Neural cell (in vitro differentiated cells): Measurements from ENCODE around the gene ARL15. TPM values are rescaled to one million over a fixed set of nuclear protein-coding genes. Genes with fewer than 3 reads are reported as not detected.
"Not testable (repeated sequence)": the region's sequence is repeated elsewhere in the genome, so short reads cannot be mapped to it uniquely, and the experiment has no call there.

Source experiments
- H2AFZ ChIP-seq: fragments of 200-600, 300-800 bp; sonication (generic), shearing (Covaris generic); 2 replicates; pipeline ENCODE4 v1.6.0; 2014; ENCODE audit warnings: low read depth, mild to moderate bottlenecking, antibody characterized with exemption, low read length, moderate library complexity
- H3F3A ChIP-seq: fragments of 200-600 bp; shearing (Covaris generic); 2 replicates; pipeline ENCODE4 v1.6.1; 2016; ENCODE audit warnings: mild to moderate bottlenecking, moderate library complexity, mixed read lengths, antibody characterized with exemption, low read length; ENCODE audit not compliant: insufficient read depth, poor library complexity, severe bottlenecking
- H3K27ac ChIP-seq: fragments of 200-600, 300-800 bp; sonication (generic), shearing (Covaris generic); 2 replicates; pipeline ENCODE4 v1.5.1; 2014; ENCODE audit warnings: mild to moderate bottlenecking, low read length, moderate library complexity
- H3K27me3 ChIP-seq: fragments of 300-800, 200-600 bp; sonication (generic), shearing (Covaris generic); 2 replicates; pipeline ENCODE4 v1.6.0; 2014; ENCODE audit warnings: mild to moderate bottlenecking, low read depth, low read length, moderate library complexity; ENCODE audit not compliant: insufficient read depth
- H3K36me3 ChIP-seq: fragments of 300-800, 200-600 bp; sonication (generic), shearing (Covaris generic); 2 replicates; pipeline ENCODE4 v1.5.1; 2014; ENCODE audit warnings: mild to moderate bottlenecking, antibody characterized with exemption, low read length, moderate library complexity; ENCODE audit not compliant: insufficient read depth
- H3K4me2 ChIP-seq: fragments of 300-800, 200-600 bp; sonication (generic), shearing (Covaris generic); 2 replicates; pipeline ENCODE4 v1.6.0; 2014; ENCODE audit warnings: mild to moderate bottlenecking, low read length
- H3K4me3 ChIP-seq: fragments of 300-800, 200-600 bp; sonication (generic), shearing (Covaris generic); 2 replicates; pipeline ENCODE4 v1.5.1; 2014; ENCODE audit warnings: mild to moderate bottlenecking, low read length, moderate library complexity
- H3K79me2 ChIP-seq: fragments of 200-600 bp; shearing (Covaris generic); replicated peaks from 2 replicates; pipeline ENCODE4 v1.6.0; 2014; ENCODE audit warnings: mild to moderate bottlenecking, low read length, moderate library complexity; ENCODE audit not compliant: insufficient read depth
- H3K9ac ChIP-seq: fragments of 300-800, 200-600 bp; sonication (generic), shearing (Covaris generic); 2 replicates; pipeline ENCODE4 v1.6.1; 2016; ENCODE audit warnings: mild to moderate bottlenecking, low read length, mixed read lengths
- H3K9me2 ChIP-seq: fragments of 200-600 bp; shearing (Covaris generic); 2 replicates; pipeline ENCODE4 v1.6.1; 2016; ENCODE audit warnings: mild to moderate bottlenecking, low read length, mixed read lengths; ENCODE audit not compliant: insufficient read depth
- H3K9me3 ChIP-seq: fragments of 200-600, 300-800 bp; sonication (generic), shearing (Covaris generic); 2 replicates; pipeline ENCODE4 v1.6.1; 2016; ENCODE audit warnings: mild to moderate bottlenecking, mixed run types, low read length, moderate library complexity, mixed read lengths
- H4K20me1 ChIP-seq: fragments of 200-600 bp; shearing (Covaris generic); 2 replicates; pipeline ENCODE4 v1.6.1; 2016; ENCODE audit warnings: mild to moderate bottlenecking, mixed run types; ENCODE audit not compliant: insufficient read depth
- EP300 ChIP-seq: fragments of 450-650 bp; conservative IDR thresholded peaks from 2 replicates; pipeline ENCODE4 v1.6.1; 2014; ENCODE audit warnings: antibody characterized with exemption, mild to moderate bottlenecking, moderate library complexity; ENCODE audit not compliant: poor library complexity, severe bottlenecking
- EZH2 ChIP-seq: fragments of 200-600, 300-800 bp; shearing (Covaris generic), sonication (generic); IDR thresholded peaks from 2 replicates; pipeline ENCODE4 v1.6.1; 2014; ENCODE audit warnings: antibody characterized with exemption, low read length, borderline replicate concordance, mild to moderate bottlenecking; ENCODE audit not compliant: insufficient read depth, poor library complexity, severe bottlenecking
- MXI1 ChIP-seq: fragments of 450-650 bp; conservative IDR thresholded peaks from 2 replicates; pipeline ENCODE4 v1.6.1; 2014; ENCODE audit warnings: antibody characterized with exemption, mild to moderate bottlenecking; ENCODE audit not compliant: poor library complexity, severe bottlenecking
- POLR2AphosphoS5 ChIP-seq: IDR thresholded peaks from 2 replicates; pipeline ENCODE4 v1.6.1; 2012
- RAD21 ChIP-seq: fragments of 450-650 bp; conservative IDR thresholded peaks from 2 replicates; pipeline ENCODE4 v1.6.1; 2014; ENCODE audit warnings: antibody characterized with exemption, mild to moderate bottlenecking, moderate library complexity
- SMC3 ChIP-seq: fragments of 450-650 bp; conservative IDR thresholded peaks from 2 replicates; pipeline ENCODE4 v1.6.1; 2014; ENCODE audit warnings: antibody characterized with exemption, mild to moderate bottlenecking, moderate library complexity; ENCODE audit not compliant: poor library complexity
- TAF1 ChIP-seq: IDR thresholded peaks from 2 replicates; pipeline ENCODE4 v1.6.1; 2012; ENCODE audit warnings: low read depth
- polyA plus RNA-seq: library from polyadenylated mRNA; depleted of rRNA; stranded (reverse); fragments of >200 nt; gene quantifications from 2 replicates; pipeline ENCODE4 v1.2.3, GENCODE V29; 2014
- TF ChIP-seq, protein P1 (sequence below): IDR thresholded peaks from 2 replicates; pipeline ENCODE4 v1.6.1; 2012; ENCODE audit warnings: borderline replicate concordance
- TF ChIP-seq, protein P2 (sequence below): fragments of 450-650 bp; IDR thresholded peaks from 2 replicates; pipeline ENCODE4 v1.5.1; 2014; ENCODE audit warnings: antibody characterized with exemption, mild to moderate bottlenecking, moderate library complexity; ENCODE audit not compliant: poor library complexity, severe bottlenecking

The ARL15 gene
- polyA plus RNA-seq, 1 donor from 2014 or later, result 51.9 TPM

DNA sequence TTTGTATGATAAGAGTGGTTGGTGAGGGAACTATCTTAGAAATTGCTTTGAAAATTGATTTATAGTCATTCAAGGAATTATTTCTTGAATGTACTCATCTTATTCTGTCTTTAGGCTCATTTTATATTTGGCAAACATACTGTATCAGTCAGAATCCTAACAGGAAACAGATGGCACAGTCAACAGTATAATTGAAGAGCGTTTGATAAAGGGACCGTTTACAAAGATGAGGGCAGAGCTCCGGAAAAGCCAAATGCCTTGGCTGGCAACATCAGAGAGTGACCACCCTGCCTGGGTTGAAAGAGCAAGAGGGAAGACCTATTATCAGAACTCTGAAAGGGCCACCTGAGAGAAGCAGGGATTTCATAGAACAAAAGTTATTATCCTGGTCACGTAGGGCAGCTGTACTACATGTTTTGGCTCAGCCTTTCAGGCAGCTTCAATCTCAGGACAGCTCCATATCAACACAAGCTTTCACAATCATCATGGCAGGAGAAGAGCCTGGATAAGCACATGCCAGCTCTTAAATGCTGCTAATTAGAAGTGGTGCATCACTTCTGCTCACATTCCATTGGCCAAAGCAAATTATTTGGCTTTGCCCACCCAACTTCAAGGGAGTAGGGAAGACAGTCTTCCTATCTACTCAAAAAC lies 47.2 kb upstream of the ARL15 start:
- no peak overlapping the region for H2AFZ ChIP-seq
- H3K36me3 ChIP-seq, result no peaks in the 10 kb centered on the region
- H3K79me2 ChIP-seq, result no peaks in the 10 kb centered on the region
- H3F3A ChIP-seq, result no peaks in the 10 kb centered on the region
- peaks cover 5% of the 10 kb centered on the region for H3K9me3 ChIP-seq
- no peaks in the 10 kb centered on the region for H3K9me2 ChIP-seq
- no peaks in the 10 kb centered on the region for H4K20me1 ChIP-seq
- H3K27me3 ChIP-seq, result no peaks in the 10 kb centered on the region
- no peak overlapping the region for H3K4me2 ChIP-seq
- TF ChIP-seq SMC3 (no peak), EZH2 (no peak), TAF1 (no peak)
- no peak overlapping the region for H3K9ac ChIP-seq
- H3K27ac ChIP-seq, result no peak overlapping the region
- no peak overlapping the region for H3K4me3 ChIP-seq

DNA sequence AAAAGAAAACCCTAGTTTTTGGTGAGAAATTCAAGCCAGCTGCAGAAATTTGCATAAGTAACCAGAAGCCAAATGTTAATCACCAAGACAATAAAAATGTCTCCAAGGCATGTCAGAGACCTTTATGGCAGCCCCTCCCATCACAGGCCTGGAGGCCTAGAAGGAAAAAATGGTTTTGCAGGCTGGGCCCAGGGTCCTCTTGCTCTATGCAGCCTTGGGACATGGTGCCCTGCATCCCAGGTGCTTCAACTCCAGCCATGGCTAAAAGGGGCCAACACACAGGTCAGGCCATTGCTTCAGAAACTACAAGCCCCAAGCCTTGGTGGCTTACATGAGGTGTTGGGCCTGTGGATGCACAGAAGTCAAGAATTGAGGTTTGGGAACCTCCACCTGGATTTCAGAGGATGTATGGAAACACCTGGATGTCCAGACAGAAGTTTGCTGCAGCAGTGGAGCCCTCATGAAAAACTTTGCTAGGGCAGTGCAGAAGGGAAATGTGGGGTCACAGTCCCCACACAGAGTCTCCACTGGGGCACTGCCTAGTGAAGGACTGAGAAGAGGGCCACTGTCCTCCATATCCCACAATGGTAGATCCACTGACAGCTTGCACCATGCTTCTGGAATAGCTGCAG lies 43.7 kb upstream of the ARL15 start:
- H3K4me3 ChIP-seq, H3K9me2 ChIP-seq, H3K27me3 ChIP-seq, H3K27ac ChIP-seq, H3K4me2 ChIP-seq, H2AFZ ChIP-seq, H4K20me1 ChIP-seq, H3F3A ChIP-seq, H3K9me3 ChIP-seq, H3K9ac ChIP-seq, H3K36me3 ChIP-seq, H3K79me2 ChIP-seq: not testable (repeated sequence)

DNA sequence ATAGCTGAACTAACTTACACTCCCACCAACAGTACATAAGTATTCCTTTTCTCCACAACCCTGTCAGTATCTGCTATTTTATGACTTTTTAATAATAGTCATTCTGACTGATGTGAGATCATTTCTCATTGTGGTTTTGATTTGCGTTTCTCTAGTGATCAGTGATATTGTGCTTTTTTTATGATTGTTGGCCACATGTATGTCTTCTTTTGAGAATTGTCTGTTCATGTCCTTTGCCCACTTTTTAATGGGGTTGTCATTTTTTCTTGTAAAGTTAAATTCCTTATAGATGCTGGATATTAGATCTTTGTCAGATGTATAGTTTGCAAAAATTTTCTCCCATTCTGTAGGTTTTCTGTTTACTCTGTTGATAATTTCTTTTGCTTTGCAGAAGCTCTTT lies 42.2 kb upstream of the ARL15 start:
- H3K27ac ChIP-seq, H3K9me2 ChIP-seq, H3K4me2 ChIP-seq, H3K9ac ChIP-seq, H3K36me3 ChIP-seq, H3K27me3 ChIP-seq, H2AFZ ChIP-seq, H3F3A ChIP-seq, H3K79me2 ChIP-seq, H3K9me3 ChIP-seq, H4K20me1 ChIP-seq, H3K4me3 ChIP-seq: not testable (repeated sequence)

DNA sequence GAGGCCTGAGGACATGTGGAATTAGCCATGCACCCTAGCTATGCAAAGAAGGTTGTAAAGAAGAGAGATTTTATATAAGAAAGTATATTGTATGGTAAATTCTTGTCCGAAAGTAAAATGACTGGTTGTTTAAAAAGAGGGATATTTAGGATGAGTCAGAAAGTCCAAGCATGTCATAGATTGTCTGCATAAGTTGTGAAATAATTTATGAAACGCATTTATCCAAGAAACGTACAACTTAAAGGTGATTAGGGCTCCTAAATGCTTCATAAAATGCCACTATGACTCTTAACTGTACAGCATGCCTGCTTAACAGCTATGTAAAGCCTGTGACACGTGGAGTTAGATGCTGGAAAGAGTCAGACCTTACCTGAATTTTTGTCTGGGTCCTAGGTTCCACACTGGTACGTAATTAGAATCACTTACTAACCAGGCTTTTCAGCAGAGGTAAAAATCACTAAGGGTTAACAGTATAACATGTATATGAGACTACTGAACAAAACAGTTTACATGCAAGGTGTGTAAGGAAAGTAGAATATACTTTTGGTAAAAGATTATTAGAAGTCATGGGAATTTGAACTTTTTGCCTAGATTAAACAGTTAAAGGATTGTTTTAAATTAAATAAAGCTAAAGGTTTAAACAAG lies 37.0 kb upstream of the ARL15 start:
- Histone ChIP-seq H3K9me3 (no peaks in the 10 kb centered on the region), H3F3A (no peaks in the 10 kb centered on the region), H3K9ac (no peak overlapping the region), H3K9me2 (no peaks in the 10 kb centered on the region), H3K36me3 (no peaks in the 10 kb centered on the region), H3K79me2 (no peaks in the 10 kb centered on the region), H3K4me3 (no peak overlapping the region), H4K20me1 (no peaks in the 10 kb centered on the region), H2AFZ (no peak overlapping the region), H3K27ac (no peak overlapping the region), H3K27me3 (no peaks in the 10 kb centered on the region), H3K4me2 (no peak overlapping the region)
- TF ChIP-seq SMC3, result no peak
- TF ChIP-seq, protein P1, sequence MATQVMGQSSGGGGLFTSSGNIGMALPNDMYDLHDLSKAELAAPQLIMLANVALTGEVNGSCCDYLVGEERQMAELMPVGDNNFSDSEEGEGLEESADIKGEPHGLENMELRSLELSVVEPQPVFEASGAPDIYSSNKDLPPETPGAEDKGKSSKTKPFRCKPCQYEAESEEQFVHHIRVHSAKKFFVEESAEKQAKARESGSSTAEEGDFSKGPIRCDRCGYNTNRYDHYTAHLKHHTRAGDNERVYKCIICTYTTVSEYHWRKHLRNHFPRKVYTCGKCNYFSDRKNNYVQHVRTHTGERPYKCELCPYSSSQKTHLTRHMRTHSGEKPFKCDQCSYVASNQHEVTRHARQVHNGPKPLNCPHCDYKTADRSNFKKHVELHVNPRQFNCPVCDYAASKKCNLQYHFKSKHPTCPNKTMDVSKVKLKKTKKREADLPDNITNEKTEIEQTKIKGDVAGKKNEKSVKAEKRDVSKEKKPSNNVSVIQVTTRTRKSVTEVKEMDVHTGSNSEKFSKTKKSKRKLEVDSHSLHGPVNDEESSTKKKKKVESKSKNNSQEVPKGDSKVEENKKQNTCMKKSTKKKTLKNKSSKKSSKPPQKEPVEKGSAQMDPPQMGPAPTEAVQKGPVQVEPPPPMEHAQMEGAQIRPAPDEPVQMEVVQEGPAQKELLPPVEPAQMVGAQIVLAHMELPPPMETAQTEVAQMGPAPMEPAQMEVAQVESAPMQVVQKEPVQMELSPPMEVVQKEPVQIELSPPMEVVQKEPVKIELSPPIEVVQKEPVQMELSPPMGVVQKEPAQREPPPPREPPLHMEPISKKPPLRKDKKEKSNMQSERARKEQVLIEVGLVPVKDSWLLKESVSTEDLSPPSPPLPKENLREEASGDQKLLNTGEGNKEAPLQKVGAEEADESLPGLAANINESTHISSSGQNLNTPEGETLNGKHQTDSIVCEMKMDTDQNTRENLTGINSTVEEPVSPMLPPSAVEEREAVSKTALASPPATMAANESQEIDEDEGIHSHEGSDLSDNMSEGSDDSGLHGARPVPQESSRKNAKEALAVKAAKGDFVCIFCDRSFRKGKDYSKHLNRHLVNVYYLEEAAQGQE, result no peak
- TF ChIP-seq RAD21, result no peak
- no peak for TF ChIP-seq EZH2
- no peak for TF ChIP-seq POLR2AphosphoS5
- TF ChIP-seq MXI1, result no peak
- TF ChIP-seq, protein P2, sequence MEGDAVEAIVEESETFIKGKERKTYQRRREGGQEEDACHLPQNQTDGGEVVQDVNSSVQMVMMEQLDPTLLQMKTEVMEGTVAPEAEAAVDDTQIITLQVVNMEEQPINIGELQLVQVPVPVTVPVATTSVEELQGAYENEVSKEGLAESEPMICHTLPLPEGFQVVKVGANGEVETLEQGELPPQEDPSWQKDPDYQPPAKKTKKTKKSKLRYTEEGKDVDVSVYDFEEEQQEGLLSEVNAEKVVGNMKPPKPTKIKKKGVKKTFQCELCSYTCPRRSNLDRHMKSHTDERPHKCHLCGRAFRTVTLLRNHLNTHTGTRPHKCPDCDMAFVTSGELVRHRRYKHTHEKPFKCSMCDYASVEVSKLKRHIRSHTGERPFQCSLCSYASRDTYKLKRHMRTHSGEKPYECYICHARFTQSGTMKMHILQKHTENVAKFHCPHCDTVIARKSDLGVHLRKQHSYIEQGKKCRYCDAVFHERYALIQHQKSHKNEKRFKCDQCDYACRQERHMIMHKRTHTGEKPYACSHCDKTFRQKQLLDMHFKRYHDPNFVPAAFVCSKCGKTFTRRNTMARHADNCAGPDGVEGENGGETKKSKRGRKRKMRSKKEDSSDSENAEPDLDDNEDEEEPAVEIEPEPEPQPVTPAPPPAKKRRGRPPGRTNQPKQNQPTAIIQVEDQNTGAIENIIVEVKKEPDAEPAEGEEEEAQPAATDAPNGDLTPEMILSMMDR, result no peak
- TF ChIP-seq TAF1, result no peak
- no peak for TF ChIP-seq EP300
